Activated T-cell treated with anti-CD3 and anti-CD28 coated beads, Interleukin-2, amount 50 U/mL, for 1 hour (primary cell): ENCODE data around the gene CCDC134.

Experiments used
- DNase-seq: peaks from one replicate; pipeline ENCODE4 v3.0.0-alpha.2; 2020

Gene CCDC134

DNA sequence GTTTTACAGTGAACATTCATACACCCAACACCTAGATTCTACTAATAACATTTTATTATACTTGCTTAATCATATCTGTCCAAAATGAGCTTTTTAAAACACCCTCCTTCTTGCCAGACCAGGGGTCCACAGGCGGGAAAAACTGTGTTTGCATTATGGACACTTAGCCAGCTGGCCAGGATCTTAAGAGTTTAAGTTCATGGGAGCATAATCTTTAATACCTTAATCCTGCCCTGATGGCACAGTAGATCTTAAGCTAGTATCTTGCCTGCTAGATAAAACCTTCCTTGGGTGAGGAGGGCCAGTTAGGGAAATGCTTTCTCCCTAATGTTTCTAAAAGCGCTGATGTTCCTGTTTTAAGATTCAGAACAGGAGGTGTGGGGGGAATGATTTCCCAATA lies 13.1 kb upstream of the CCDC134 start:
- no peak for DNase-seq

DNA sequence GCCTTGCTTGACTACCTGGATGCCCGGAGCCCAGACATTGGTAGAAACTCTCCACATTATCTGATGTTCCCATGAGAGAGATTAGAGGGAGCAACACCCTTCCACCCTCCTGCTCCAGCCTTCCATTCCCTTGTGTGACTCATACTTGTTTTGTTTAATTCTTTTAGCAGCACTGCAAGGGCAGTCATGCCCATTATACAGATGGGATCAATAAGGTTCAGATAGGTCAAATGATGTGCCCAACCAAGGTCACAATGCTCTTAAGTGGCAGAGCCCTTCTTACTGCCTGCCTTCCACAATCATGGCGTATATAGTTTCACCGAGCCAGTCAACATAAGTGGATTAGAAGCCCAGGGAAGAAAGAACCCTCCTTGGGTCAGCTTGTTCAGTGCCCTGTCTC lies 6.6 kb upstream of the CCDC134 start:
- DNase-seq: no peak

DNA sequence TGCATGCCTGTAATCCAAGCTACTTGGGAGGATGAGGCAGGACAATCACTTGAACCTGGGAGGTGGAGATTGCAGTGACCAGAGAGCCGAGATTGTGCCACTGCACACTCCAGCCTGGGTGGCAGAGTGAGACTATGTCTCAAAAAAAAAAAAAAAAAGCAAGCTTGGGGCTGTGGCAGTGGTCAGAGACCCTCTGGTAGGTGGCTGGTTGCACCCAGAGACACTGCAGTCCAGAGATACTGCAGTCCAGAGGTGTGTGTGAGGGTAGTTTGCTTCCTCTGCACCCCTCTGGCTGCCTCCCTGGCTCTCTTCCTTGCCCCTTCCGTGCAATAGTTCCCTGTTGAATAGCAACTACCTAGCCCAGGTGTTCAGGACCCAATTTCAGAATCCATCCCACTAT lies 1.7 kb upstream of the CCDC134 start:
- DNase-seq: no peak

DNA sequence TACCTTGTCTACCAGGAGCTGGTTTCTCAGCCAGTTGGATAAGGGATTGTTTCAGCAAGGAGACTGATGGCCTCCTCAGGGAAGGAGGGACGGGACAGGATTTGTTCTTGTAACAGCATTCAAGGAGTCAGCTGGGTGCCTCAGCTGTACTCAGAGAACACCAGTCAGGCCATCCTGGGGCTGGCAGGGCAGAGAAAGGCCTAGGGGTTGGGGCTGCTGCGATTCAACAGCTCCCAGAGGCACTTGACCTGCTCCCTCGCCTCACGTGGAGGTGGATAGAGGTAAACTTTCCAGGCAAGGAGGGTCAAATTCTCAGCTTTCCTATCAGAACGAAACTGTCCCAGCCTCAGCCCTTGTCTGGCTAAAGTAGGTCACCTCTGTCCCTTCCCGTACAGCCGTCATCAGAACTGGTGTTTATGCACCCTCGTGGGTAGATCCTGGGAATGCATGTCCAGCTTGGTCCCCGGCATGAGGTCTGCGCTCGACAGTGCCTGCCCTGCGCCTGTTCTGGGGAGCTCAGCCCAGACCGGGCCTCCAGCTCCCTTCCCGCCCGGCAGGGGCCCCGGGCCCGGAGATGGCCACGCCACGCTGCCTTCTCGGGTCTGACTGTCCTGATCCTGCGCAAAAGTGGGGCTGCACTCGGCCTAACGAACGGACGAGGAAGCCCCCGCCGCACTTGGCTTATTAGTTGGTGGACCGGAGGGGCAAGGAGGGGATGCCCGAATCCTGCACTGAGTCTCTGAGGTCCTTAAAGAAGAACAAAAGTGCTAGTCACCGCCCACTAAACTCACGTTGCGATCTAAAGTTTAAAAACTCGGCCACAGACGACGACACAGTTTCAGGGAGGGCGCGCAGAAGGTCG lies 762 bp upstream of the CCDC134 start:
- DNase-seq: peak; percentile 61

DNA sequence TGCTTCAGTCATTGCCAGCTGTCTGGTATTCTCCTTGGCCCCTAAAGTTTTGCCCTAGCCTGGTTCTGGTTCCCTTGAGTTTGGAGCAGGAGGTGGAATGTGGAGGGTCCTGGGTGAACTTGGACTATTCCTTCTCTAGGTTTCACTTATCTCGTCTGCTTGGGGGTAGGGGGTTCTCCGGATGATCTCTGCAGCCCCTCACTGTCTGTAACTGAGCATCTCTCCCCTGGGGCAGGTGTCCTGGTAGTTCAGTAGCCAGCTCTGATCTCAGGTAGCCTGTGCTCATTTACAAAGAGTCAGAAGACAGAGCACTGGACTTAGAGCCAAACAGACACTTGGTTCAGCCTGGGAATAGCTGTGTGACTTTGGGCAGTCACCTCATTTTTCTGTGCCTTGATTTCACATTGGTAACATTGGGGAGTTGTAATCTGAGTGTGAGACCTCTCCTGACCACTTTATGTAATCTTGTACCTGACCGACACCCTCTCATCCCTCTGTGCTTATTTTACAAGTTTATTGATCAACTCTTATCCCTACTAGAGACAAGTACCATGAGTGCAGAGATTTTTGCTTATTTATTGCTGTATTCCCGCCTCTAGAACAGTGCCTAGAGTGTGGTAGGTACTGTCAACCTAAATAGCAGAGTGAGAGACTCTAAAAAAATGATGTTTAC lies 804 bp downstream of the CCDC134 start:
- no peak for DNase-seq

DNA sequence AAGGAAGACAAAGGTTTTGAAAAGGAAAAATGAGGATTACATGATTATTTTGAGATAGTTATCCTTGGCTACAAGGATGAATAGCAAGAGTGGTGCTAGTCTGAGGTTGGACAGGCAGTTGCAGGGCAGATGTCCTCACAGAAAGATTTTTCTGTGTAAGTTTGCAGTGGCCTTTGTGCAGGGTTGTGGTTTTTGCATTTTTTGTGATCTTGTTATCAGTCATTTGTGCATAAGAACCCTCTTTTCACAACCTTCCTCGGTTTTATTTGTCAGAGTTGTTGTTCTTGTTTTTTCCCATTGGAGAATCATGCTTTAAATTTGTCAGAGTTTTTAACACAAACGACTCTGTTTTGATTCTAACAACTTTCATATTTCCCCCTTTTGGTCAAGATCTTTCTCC lies 1.4 kb downstream of the CCDC134 start:
- DNase-seq: no peak

DNA sequence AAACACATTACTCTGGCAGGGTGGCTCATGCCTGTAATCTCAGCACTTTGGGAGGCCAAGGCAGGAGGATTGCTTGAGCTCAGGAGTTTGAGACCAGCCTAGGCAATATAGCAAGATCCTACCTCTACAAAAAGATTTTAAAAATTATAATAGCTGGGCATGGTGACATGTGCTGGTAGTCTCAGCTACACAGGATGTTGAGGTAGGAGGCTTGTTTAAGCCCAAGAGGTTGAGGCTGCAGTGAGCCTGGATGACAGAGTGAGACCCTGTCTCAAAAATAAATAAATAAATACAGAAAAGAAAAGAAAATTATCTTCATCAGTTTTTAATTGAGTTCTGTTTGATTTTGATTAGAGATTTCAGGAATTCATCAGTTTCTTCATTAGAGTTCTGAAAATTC lies 5.2 kb downstream of the CCDC134 start:
- no peak for DNase-seq

DNA sequence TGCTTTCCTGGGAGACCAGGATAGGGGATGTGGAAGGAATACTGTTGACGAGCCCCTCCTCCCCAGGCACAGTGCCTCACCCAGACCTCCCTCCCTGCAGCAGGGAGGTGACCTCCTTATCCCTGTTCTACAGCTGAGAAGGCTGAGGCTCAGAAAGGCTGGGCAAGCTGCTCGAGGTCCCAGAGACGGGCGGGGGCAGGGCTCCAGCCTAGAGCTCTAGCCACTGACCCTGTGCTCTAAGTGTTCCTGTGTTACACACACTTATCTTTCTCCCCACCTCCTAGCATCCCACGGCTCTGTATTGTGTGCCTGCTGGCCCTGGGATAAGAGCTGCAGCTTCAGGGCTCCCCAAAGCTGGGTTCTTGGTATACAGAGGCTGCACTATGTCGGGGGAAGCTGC lies 7.9 kb downstream of the CCDC134 start:
- DNase-seq: no peak

DNA sequence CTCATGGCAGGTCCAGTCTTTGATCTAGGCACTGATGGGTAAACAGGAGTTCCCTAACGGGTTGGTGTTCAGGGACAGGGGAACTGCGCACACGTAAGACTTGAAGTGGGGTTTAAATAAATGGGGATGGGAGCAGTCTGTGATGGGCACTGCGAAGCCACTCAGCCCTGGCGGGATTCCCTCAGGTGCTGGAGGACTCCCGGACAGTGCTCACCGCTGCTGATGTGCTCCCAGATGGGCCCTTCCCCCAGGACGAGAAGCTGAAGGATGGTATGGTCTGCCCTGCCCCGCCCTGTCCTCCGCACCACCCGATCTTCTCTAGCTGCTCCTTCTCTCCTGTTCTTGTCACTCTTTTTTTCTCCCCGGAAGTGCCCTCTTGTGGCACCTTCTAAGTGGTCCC lies 9.5 kb downstream of the CCDC134 start:
- no peak for DNase-seq

DNA sequence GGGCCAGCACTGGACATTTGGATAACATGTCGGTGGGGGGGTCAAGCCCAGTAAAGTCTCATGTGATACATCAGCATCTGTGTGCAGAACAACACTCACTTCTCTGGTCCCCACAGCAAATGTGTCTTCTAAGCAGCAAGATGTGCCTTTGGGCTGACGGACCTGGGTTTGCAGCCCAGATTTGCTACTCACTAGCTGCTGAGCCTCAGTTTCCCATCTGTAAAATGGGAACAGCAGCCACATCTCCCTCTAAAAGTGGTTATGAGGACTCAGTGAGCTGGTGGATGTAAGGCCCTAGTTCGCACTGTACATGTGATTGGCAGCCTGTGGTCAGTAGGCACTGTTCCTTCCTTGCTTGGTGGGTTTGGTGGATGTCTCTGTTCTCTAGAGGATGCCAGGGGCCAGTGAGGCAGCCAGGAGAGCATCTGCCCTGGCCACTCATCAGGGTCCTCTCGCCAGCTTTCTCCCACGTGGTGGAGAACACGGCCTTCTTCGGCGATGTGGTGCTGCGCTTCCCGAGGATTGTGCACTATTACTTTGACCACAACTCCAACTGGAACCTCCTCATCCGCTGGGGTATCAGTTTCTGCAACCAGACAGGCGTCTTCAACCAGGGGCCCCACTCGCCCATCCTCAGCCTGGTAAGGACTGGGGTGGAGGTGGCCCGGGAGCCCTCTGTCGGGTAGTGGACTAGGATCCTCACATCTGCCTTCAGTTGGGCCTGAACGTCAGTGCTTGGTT lies 12.5 kb downstream of the CCDC134 start:
- DNase-seq: no peak

DNA sequence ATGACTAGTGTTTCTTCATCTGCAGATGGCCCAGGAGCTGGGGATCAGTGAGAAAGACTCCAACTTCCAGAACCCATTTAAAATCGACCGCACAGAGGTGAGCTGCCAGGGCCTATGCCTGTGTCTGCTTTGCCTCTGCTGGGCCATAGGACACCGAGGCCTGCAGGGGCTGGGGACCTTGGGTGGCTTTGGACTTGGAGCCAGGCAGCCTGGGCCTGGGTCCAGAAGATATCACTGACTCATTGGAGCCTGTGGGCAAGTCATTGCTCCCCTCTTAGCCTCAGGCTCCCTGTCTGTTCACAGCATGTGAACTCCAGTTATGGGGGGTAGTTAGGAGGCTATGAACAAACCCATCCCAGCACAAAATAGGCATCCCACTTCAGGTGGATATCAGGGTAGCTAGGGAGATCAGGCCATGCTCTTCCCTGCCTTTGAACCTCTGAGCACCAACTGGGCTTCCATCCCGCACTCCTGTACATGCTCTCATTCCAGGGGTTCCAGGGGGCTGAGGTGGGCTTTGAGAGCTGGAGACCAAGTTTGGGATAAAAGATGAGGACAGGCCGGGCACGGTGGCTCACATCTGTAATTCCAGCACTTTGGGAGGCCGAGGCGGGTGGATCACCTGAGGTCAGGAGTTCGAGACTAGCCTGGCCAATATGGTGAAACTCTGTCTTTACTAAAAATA lies 13.4 kb downstream of the CCDC134 start:
- no peak for DNase-seq

DNA sequence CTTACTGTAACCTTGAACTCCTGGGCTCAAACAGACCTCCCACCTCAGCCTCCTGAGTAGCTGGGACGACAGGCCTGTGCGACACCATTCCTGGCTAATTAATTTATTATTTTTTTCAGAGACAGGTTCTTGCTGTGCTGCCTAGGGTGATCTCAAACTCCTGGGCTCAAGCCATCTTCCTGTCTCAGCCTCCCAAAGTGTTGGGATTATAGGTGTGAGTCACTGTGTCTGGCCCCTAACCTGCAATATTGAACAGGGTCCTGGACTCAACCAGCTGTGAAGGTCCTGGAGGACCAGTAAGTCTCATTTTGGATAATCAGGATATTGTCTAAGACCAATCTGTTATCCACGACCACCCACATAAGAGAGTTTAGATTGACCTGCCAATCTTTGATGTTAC lies 15.2 kb downstream of the CCDC134 start:
- no peak for DNase-seq

DNA sequence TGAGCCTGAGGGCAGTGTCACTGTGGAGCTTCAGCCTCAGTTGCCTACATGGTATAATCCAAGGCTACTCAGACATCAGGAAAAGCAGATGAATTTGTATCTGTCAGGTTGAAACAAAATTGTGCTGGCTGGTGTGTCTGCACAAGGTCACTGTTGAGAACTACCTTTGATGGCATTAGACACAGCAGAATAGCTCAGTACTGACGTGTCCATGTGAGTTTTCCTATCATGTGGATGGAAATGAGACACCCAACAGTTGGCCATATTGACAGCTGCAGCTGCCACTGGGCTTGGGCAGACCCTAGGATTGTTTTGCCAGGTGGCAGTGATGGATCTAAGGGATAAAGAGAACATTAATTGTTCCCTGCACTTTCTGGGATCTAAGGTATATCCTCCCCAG lies 15.8 kb downstream of the CCDC134 start:
- DNase-seq: no peak

DNA sequence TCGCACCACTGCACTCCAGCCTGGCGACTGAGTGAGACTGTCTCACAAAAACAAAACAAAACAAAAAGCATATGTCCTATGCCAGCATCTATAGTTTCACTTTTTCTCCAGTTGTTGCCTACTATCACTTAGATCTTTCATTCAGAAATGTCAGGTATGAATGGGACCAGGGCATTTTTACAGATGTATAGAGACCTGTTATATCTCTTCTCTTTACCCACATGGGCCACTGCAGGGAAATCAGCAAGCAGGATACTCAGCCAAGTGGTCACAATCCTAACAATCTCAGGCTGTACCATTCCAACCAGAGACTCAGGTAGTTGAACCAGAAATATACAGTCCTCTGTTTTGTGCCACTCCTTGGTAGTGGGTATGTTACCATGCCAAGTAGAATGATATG lies 16.4 kb downstream of the CCDC134 start:
- DNase-seq: no peak

DNA sequence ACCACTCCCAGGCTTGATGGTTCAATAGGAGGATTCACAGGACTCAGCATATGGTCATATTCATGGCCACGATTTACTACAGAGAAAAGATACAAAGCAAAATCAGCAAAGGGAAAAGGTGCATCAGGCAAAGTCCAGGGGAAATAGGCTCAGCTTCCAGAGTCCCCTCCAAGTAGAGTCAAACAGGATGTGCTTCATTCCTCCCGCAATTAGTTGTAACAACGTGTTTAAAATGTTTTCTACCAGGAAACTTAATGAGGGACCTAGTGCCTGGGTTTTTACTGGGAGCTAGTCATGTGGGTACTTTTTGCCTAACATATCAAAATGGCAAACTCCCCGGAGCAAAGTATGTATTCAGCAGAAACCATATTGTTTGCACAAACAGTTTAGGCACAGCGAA lies 17.5 kb downstream of the CCDC134 start:
- DNase-seq: no peak

DNA sequence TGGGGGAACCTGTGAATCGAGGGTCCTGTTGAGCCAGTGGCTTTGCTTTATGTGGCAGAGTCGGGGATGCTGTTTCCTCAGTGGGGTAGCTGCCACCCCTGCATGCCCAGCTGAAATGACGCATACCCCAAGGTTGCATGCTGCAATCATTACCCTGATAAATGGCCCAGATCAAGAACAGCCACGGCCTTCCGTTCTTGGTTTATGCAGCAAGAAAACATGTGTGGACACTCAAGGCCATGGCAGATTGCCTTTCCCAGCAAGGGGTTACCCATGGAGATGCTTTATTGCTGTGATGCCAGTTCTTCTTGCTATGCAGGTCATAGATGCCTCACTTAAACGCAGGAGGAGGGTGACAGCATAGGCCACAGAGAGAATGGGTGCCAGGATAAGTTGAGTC lies 18.1 kb downstream of the CCDC134 start:
- no peak for DNase-seq

DNA sequence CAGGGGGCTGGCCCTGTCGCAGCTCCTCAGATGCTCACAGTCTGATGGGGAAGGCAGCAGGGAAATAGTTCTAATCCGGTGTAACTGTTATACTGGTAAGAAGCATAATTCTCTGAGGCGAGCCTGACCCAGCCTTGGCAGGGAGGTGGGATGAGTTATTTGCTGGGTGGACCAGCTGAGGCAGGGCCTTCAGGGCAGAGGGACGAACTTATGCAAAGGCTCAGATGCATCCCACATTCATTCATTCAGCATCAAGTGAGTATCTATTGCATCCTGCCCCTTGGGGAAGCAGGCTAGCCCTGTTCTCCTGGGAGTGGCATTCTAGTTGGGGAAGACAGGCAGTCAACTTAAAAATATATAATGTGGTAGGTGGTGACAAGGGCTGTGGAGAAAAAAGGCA lies 18.8 kb downstream of the CCDC134 start:
- no peak for DNase-seq

DNA sequence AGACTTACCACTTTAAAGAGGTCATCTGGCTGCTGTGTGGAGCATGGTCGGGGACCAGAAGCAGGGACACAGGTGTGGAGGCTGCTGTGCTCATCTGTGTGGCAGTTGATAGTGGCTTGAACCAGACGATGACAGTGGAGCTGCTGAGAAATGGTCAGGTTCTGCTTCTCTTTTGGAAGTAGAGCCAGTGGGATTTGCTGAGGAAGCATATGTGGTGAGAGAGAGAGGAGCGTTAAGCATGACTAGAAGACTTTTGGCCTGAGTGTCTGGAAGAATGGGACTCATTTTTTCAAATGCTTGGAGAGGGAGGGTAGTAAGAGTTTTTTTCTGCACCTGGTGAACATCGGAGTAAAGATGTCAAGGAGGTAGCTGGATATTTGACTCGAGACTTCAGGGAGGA lies 20.0 kb downstream of the CCDC134 start:
- DNase-seq: no peak

DNA sequence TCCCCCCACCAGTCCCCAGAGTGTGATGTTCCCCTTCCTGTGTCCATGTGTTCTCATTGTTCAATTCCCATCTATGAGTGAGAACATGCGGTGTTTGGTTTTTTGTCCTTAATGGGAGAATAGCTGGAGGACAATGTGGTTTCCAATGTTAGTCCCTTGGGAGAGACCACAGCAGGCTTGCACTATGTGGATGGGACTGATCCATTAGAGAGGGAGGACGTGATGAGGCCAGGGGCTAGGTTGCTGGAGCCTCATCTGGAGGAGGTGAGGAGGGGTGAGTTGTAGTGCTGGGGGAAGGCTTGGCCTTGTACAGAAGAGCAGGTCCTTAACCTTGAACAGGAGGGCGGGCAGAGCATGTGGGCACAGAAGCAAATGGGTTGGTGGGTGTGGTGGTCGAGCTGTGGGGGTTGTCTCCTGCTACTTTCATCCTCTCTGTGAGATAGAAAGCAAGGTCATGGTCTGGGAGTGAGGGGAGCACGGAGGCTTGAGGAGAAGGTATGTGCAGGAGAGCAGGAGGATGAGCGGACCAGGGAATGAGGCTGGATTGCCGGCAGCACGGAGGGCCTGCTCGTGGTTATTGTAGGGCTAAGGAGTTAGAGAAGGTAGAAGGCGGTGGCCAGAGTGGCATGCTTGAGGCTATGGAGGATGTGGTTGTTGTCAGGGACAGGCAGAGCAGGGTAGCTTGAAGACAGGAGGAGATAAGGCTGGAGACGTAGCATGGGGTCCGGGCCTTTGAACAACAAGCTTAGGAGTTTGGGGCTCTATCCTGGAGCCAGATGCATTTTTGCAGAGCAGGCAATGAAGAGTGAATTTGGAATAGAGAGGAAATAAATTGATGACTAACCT lies 21.2 kb downstream of the CCDC134 start:
- DNase-seq: no peak

DNA sequence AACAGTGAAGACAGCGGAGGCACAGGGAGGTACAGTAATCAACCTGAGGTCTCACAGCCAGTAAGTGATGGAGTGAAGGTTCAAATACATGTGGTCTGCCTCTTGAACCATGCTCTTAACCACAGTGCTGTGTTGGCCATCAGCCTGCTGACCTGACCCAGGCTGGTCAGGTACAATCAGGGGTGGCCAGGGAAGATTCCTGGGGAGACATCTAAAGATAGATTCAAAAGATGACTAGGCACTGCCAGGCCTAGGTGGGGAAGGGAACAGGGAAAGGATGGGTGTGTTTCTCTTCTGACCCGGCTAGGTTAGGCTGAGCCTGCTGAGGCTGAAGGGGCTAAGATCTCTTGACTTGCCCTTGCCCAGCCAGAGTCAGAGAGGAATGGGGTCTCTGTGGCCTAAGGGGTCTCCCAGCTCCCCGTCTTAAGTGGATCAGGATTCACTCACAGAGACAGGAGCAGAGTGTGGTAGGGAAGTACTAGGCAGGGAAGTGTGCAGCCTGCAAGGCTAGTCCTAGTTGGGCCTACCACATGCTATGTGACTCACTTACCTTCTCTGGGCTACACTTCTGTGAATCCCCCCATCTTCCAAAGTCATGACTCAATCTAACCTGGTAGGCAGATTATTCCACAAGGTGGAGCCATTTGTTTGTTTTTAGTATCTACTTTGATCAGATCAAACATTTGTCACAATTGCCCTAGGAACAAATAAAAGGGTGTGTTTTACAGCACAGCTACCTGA lies 22.0 kb downstream of the CCDC134 start:
- peak; percentile 37 for DNase-seq

DNA sequence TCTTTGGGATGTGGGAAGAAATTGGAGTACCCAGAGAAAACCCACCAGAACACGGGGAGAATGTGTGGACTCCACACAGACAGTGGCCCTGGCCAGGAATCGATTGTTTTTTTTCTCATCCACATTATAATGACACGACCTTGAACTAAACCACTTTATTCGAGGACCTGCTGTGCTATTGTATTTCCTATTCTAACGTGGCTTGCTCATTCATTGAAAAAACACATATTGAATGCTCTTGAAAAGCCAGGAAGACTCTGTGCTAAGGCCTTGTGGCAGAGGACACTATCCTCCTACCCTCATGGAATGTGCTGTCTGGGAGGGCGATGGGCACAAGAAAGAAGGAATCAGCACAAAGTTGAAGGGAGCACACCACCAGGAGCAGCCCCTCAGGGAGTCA lies 23.3 kb downstream of the CCDC134 start:
- DNase-seq: no peak

DNA sequence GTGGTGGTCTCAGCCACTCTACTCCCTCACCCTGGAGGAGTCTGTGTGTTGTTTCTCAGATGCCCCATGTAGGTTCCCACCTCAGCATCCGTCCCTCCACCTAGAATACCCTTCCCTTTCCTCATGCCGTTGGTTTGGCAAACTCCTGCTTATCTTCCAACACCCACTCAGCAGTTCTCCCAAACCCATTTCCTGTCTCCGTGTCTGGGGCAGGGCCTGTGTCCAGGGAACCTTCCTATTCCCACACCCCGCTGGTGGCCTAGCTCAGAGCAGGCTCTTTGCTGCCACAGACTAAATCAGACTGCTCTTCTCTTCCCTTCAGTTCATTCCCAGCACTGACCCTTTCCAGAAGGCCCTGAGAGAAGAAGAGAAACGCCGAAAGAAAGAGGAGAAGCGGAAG lies 24.9 kb downstream of the CCDC134 start:
- no peak for DNase-seq
